NCI-H774 (cell line): ENCODE data around the gene RAD51AP2.

ENCODE experiments used
- DNase-seq: peaks from one replicate; lab custom pipeline; 2025; lab: John Stamatoyannopoulos, UW

The RAD51AP2 gene

GRCh38 chr2:17470855-17471641, 47.2 kb downstream of the RAD51AP2 start:
- DNase-seq: no peak

- no peak for DNase-seq
These were observed 57.2 kb downstream of the RAD51AP2 start for GRCh38 chr2:17461087-17461475.
